Activated naive CD8-positive, alpha-beta T cell treated with anti-CD3 and anti-CD28 coated beads, Interleukin-2, amount 50 U/mL, for 16 hours (primary cell): Measurements from ENCODE around the gene TTC34.

ENCODE experiments used
- DNase-seq: peaks from one replicate; pipeline ENCODE4 v3.0.0-alpha.2; 2020; ENCODE audit warnings: low read depth, low spot score

Gene TTC34

DNA sequence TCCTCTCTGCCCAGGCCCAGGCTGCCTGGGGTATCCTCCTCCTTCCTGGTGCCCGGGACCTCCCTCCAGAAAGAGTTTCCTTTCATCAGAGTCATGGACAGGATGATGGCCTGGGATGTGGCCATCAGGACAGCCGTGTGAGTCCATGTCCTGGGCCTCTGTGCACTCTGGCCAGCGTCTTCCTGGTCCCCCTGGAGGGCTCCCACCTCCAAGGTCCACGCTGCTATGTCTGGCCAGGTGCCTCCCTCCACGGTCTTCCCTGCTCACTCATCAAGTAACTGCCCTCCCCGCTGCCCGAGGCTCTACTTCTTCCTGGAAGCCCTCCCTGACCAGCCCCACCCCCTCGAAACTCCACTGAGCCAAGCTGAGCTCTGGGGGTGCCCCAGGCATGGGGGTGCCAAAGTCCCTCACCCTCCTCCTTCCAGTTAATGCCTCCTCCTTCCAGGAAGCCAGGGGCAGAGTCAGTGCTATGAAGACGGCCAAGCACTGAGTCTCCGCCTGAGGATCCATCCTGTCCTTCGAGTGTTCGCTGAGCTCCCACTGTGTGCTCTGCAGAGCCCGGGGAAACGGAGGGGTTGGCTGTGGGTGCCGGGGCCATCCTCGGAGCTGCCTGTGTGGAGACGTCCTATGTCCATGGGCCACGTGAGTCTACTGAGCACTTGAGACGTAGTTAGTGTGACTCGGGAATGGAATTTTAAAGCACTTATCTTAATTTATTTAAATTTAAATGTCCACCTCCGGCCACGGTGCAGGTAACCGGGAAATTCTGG, 28.5 kb upstream of the TTC34 start:
- no peak for DNase-seq

DNA sequence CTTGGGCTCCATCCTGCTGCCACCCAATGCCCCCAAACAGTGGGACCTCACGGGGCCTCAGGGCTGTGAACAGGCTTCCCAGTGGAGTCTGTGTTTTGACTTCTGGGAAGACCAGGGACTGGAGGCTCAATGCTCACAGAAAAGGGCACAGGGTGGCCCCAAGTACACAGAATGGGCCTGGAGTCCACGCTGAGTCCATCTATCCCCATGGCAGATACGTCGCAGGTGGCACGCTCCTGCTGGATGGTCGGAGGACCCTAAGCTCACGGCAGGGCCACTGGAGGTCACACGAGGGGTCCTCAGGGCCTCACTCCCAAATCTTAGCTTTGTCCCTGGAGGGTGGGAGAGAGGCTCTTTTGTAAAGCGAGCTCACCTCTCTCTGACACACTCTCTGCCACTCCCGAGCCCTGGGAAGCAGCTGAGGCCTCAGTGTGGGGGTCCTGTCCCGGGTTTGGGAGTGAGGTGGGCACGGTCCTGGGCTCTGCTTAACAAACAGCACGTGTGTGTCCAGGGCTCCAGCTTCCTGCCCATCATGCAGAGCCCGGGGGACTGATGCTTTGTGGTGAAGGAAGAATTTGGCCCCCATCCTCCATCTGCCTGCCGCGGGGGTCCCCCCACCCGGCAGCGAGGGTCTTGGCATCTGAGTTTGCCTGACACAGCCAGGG, 27.2 kb upstream of the TTC34 start:
- DNase-seq, result no peak

GRCh38 chr1:2826736-2827292, 25.3 kb upstream of the TTC34 start:
- DNase-seq, result no peak

- DNase-seq, result no peak
Observed at GRCh38 chr1:2826316-2826715, 24.8 kb upstream of the TTC34 start.

DNA sequence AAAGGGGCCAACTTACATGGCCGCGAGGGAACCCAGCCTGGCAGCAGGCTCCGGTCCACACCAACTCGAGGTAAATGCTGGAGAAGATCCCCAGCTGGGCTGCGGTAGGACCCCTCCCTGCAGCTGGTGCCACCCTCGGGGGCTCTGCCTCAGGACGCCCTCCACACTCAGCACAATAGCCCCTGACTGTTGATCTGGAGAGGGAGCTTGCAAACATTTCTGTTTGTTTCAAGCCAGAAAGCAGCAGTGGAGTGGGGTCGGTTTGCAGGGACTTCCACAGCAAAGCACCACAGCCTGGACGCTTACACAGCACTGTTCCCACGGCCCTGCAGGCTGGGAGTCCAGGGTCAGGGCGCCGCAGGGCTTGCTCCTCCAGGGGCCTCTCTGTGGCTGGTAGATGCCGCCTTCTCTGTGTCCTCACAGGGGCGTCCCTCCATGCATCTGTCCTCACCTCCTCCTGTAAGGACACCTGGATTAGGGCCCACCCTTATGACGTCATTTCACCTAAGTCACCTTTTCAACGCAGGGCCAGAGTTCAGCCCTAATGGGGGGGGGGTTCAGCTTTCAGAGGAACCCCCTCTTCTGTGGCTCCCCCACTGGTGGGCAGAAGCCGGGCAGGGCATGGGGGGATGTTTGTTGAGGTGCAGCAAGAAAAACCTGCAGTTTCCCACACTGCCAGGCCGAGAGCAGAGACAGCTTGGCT, 24.1 kb upstream of the TTC34 start:
- DNase-seq, result no peak

GRCh38 chr1:2824999-2825398, 23.5 kb upstream of the TTC34 start:
- DNase-seq, result no peak

DNA sequence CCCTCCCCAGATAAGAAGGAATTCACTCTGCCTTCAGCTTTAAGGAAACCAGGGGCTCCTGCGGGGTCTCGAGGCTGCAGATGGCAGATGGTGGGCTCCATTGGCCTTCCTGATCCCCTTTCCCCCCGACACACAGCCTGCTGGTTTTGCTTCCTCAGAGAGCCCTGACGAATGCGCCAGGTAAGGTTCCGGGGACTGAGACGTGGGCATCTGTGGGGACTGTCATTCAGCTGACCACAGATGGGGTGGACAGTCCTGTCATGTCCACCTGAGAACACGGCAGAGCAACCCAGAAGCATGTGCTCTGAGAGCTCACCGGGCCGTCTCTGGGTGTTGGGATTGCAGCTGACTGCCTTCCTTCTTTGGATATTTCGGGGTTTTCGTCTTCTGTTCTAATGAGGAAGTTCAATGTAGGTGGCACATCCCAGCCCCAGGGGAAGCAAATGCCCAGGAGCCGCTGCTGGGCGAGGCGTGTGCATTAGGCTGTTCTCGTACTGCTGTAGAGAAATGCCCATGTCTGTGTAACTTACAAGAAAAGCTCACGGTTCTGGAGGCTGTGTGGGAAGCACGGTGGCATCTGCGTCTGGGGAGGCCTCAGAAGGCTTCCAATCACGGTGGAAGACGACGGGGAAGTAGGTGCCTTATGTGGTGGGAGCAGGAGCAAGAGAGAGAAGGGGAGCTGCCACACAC, 22.6 kb upstream of the TTC34 start:
- no peak for DNase-seq

- no peak for DNase-seq
Observed at GRCh38 chr1:2822621-2823145, 21.2 kb upstream of the TTC34 start.

DNA sequence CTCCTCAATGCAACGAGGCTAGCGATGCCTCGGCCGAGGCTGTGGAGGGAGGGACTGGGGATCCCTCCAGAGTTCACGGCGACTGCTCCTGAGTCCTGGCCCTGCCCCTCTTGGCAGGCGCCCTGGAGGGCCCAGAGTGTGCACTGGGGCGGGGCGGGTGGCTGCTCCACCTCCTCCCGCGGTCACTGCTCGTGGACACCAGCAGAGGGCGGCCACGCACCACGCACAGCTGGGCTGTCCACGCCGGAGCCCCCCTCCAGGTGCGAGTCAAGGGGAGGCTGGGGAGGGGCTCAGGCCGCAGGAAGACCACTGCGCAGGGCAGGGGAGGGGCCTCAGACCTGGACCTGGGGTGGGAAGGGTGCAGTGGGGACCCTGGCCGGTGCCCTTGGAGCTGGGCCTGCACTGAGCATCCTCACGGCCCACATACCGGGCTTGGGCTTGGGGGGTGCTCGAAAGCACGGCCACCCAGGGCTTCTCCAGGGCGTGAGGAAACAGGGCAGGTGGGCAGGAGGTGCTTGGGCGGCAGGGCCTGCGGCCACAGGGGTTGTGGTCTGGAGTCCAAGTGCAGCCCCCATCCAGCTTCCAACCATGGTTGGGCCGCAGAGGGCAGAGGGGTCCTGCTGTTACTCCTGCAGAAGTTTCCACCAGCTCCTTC, 20.6 kb upstream of the TTC34 start:
- no peak for DNase-seq

DNA sequence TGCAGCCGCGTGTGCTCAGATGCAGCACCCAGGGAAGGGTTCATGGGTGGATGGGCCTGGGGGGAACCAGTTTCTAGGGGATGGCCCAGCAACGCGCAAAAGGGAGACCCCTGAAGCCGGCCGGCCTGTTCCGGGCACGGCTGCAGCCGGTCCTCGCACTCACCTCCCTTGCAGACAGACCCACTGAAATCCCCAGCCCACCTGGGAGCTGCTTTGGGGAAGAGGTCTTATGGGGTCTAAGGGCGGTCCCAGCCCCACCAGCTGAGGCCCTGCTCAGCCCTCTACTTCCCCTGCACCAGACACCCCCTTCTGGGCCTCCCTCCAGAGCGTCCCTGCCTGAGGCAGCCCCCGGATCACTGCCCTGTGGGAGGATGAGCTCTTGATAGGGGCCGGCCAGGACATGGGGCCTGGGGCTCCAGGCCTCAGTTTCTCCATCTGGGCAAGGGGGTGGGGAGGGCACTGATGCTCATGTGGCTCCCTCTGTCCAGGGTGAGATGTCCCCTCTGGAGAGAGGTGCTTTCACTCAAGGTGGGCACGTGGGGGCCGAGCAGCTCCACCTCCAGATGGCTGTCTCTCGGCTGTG, 20.0 kb upstream of the TTC34 start:
- no peak for DNase-seq

DNA sequence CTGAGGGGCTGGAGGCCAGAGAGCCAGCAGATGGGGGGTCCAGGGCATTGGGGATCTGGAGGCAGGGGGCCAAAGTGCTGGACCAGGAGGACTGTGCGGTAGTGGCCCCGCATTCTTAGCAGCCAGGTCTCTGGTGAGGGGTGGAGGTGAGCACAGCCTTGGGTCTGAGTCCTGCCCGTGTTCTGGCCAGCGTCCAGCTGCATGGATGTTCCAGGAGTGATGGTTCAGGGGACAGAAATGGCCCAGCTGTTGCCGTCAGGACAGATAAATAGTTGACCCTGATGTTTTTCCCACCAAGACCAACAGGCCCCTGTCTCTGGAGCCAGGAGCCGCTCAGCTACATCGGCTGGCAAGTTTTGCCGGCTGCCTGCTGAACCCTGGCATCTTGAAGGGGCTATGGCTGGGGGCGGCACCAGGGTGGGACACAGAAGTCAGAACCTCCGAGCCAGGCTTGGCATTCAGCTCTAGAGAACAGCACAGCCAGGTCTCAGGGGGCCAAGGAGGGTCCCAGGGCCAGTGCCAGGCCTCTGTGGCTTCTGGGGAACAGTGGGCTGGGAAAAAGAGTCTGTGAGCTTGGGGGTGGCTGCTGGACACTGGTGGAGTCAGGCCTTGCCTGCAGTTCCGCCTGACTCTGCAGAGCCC, 19.4 kb upstream of the TTC34 start:
- DNase-seq, result no peak

DNA sequence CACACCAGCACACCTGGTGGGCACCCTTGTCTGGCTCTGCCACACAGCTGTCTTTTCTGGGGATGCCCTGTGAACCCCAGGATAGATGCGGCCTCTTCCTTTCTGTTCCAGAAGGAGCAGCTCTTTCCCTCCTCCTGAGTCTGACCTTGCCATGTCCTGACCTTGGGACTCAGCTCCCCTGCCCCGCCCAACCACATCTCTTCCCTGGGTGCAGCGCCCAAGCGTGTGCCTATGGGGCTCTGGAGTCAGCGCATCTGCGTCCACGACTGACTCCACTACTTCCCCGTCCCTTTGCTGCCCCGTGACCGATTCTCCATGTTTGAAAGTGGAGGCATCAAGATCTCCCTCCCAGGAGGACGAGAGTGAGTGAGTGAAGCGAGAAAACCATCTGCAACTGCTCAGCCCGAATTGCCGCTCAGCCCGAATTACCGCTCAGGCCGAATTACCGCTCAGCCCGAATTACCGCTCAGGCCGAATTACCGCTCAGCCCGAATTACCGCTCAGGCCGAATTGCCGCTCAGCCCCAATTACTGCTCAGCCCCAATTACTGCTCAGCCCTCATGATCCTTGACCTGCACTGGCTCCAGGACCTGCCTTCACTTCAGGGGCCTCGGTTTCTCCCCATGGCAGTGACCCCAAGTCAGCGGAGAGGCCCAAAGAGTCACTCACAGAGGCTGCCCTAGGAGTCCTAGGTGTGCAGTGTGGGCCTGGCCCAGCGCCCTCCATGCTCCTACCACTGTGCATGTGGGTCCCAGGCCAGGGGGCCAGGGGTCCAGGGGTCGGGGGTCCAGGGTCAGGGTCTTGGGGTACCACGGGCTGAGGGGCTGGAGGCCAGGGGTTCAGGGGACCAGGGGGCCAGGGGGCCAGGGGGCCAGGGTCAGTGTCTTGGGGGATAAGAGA, 18.6 kb upstream of the TTC34 start:
- DNase-seq, result no peak

DNA sequence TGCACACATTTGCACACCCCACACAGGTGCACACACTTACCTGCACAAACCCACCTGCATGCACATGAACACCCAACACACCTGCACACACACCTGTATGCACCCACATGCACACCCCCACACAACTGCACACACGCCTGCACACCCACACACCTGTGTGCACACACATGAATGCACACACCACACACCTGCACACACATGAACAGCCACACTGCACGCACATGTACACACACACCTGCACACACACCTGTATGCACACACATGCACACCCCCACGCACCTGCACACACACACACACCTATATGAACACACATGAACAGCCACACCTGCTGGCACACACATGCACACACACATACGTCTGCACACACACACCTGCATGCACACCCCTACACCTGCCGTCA, 17.9 kb upstream of the TTC34 start:
- DNase-seq, result no peak

GRCh38 chr1:2817784-2818564, 16.5 kb upstream of the TTC34 start:
- no peak for DNase-seq

GRCh38 chr1:2816786-2817185, 15.3 kb upstream of the TTC34 start:
- DNase-seq, result no peak

GRCh38 chr1:2815551-2815950, 14.1 kb upstream of the TTC34 start:
- no peak for DNase-seq

GRCh38 chr1:2814511-2815075, 13.1 kb upstream of the TTC34 start:
- DNase-seq, result no peak
